HT1080 (cell line): ENCODE results near the gene HP. TPM values are rescaled to one million over a fixed set of nuclear protein-coding genes. Genes with fewer than 3 reads are reported as not detected.

Experiments
- DNase-seq: peaks from one replicate; pipeline ENCODE4 v3.0.0-alpha.2; 2015; ENCODE audit warnings: low read depth
- total RNA-seq: library from RNA; depleted of rRNA; stranded (reverse); fragments of >200 nt; shearing (Covaris generic); gene quantifications from 2 replicates; pipeline ENCODE4 v1.2.3, GENCODE V29; 2014; rRNA removed

Gene HP
- total RNA-seq, 1 experiment from 2014 or later, result not detected

DNA sequence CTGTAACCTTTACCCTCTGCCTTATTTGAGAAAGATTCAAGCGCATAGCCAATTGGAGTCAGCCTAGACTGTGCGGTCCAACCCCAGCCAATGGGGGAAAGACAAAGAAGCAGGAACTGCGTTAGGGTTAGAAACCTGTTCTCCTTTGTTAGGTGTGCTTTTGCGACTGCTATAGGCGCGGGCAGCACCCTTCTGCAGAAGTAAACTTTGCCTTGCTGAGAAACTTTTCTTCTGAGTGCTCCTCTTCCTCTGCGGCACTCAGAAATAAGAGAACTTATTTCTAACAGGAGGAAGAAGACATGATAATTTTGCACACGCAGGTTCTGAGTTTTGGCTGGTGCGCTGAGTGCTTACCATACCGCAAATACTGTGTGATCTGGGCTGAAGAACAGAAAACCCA, 30.1 kb downstream of the HP start:
- no peak for DNase-seq

DNA sequence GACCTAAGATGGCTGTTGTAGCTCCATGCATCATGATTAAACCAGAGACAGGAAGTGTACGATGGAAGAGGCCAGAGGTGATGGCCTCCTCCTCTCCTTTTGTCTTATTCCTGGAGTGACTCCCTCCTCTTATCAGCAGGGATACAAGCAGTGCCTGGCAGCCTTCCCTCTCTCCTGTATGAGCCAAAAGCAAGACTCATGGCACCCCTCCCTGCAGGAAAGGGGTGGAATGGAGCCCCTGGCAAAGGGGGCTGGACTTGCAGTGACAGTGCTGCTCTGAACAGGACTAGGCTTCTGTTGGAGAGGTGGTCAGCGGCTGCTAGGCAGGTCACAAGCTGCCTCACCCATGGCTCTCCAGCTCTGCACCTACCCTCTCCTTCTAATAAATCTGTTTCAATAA, 30.7 kb downstream of the HP start:
- no peak for DNase-seq

DNA sequence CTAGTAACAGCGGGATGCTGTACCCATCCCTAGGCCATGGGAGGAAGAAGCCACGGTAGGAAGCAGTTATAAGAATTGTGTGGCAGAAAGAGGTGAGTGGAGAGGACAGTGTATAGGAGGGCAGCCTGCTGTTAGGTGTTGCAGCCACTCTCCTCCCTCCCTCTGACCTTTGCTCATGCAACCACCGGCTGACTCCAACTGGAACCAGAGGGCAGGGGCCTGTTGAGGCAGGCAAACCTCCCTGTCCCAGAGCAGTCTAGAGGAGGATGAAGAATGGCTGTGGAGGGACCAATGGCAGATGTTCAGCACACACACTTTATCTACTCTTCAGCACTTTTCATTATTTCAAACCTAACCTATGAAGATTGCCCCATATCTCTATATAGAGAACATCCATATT, 36.9 kb downstream of the HP start:
- no peak for DNase-seq

DNA sequence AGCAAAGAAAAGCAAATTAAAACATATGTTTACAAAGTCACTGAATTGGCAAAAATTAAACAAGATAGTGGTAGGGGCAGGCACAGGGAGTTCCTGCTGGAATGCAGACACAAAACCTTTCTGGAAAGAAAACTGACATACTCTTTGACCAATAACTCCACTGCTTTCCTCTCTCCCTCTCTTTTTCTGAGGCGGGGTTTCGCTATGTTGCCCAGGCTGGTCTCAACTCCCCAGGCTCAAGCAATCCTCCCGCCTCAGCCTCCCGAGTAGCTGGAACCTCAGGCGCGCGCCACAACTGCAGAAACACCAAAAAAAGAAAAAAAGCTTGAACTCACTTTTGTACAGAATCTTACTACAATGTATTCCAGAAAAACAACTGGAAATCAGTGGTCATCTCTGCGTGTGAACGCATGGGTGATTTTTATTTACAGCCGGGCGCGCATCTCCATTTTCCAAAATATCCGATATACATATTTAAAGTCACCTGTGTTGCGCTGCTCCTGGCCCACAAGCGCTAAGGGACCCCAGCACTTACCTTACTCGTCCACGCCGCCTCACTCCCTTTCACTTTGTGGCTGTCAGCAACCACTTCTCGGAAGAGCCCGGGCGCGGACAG, 38.6 kb downstream of the HP start:
- peak; percentile 69 for DNase-seq

DNA sequence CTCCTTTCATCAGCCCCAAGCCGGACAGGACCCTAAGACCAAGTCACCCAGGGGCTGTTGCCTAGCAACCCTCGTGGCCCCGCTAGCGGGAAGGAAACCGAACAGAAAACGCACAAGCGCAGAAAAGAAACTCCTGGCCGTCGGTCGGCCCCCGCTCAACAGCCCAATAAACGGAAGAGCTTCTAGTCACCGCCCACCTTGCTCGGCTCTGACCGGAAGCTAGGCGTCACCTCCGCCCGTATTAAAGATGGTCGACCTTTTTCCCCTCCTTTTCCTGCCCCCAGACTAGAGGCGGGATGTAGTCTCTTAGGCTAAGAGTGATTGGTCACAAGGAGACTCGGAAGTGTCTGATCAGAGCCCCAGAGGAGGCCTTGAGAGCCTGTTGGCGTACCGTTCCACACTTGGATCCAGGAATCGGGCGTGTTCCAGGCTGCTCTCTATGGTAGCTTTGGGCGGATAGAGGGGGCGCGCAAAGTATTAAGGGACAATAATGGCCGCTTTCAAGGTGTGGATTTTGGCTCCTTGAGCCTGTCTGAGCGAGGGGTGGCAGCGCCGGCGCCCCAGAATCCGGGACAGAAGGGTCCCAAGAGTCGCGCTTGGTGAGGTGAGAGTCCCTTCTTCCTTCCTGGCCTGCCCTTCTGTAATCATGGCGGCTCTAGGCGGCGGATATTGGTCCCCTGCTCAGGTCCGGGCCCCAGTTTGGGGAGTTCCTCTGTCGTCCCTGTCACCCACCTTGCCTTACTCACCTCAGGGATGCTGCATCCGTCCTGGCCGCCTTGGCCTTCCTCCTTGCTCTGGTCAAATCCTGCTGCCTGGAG, 39.4 kb downstream of the HP start, which contains the start of the genes DHX38 and TXNL4B:
DHX38 (plus strand) TSS at position 400 of the 818 bp plus-strand sequence. CDS start 2,311 bp downstream, outside the sequence.
TXNL4B (minus strand) TSS at position 173 of the 818 bp plus-strand sequence. CDS start 2,871 bp downstream, outside the sequence.
- DNase-seq, result peak; percentile 99

DNA sequence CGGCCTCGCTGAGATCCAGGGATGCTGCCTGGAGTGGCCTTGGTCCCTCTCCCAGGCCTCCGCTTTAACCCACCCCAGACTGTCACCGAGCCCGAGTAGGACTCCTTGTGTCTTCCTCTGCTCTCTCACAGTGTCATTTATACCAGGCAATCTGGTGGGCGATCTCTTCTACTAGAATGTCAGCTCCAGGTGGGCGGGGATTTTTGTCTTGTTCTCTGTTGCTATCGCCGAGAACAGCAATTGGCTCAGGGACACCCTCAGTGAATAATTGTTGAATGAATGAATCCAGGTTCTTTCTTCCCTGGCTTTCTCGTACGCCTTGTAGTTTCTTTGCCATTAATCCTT, 39.9 kb downstream of the HP start:
- no peak for DNase-seq

DNA sequence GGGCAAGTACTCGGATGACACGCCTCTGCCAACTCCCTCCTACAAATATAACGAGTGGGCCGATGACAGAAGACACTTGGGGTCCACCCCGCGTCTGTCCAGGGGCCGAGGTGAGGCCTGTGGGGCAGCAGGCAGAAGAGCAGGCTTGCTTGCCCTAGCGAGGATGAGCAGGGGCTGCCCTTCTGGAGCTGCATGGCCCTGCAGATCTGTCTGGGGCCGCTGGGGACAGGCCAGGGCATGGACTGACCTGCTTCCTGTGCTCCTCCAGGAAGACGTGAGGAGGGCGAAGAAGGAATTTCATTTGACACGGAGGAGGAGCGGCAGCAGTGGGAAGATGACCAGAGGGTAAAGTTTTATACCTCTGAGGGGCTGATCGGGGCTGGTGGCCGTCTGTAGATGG, 44.6 kb downstream of the HP start:
- peak; percentile 8 for DNase-seq

DNA sequence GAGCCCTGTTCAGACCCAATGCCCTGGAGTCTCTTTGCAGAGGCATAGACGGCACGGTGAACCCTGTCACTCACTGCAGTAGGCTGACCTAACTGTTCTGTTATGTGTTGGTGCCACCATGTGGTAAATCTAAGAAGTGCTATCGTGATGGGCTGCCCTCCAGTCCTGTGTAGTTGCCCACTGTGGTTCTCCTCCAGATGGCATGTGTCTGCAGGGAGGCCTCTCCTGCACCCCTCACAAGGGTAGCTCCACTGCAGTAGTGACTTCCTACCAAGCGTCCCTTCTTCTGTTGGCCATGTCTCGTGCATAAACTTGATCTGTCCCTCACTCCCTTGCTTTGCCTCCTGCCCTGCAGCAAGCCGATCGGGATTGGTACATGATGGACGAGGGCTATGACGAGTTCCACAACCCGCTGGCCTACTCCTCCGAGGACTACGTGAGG, 45.1 kb downstream of the HP start:
- peak; percentile 62 for DNase-seq

DNA sequence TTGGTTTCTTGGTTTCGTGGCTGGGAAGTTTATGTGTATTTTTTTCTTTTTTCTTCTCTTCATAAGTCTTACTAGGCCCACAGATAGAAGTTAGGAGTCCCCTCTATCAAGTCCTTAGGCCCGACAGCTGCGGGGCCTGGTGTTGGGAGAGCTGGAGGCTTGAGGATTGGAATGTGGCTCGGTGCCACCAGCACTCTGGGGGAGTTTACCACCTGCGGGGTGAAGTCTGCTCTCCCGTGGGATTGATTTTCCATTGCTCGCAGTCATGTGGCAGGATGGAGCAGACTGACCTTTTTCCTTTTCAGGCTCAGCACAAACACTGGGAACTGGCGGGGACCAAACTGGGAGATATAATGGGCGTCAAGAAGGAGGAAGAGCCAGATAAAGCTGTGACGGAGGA, 46.9 kb downstream of the HP start:
- no peak for DNase-seq

DNA sequence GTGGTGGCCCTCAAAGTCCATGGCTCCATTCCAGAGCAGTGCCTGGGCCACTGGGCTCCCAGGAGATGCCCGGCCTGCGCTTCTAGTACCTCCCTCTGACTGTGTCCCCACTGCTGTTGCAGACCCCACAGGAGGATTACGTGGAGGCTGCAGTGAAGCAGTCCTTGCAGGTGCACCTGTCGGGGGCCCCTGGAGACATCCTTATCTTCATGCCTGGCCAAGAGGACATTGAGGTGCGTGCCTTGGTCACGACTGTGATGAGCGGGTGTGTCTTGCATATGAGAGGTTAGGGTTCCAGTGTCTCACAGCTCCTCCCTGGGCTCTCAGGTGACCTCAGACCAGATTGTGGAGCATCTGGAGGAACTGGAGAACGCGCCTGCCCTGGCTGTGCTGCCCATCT, 50.6 kb downstream of the HP start:
- DNase-seq, result no peak

DNA sequence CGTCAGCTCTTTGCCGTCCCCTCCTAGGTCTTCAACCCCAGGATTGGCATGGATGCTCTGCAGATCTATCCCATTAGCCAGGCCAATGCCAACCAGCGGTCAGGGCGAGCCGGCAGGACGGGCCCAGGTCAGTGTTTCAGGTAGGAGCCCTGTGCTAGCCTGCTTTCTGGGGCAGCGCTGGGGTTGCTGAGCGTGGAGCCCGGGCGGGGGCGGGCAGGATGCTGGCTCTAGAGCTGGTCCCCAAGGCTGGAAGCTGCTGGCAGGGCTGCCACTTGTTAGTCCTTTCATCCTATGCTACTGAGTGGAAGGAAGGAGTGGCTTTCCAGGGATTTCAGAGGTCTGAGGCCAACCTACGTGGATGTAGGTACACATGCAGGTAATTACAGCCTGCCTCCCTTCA, 51.7 kb downstream of the HP start:
- DNase-seq, result no peak

DNA sequence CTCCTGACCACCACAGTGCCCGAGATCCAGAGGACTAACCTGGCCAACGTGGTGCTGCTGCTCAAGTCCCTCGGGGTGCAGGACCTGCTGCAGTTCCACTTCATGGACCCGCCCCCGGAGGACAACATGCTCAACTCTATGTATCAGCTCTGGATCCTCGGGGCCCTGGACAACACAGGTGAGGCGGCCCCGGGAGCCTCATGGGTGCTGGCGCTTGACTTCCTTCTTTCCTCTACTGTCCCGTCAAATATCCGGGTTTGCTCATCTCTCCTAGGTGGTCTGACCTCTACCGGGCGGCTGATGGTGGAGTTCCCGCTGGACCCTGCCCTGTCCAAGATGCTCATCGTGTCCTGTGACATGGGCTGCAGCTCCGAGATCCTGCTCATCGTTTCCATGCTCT, 53.1 kb downstream of the HP start:
- DNase-seq, result no peak

DNA sequence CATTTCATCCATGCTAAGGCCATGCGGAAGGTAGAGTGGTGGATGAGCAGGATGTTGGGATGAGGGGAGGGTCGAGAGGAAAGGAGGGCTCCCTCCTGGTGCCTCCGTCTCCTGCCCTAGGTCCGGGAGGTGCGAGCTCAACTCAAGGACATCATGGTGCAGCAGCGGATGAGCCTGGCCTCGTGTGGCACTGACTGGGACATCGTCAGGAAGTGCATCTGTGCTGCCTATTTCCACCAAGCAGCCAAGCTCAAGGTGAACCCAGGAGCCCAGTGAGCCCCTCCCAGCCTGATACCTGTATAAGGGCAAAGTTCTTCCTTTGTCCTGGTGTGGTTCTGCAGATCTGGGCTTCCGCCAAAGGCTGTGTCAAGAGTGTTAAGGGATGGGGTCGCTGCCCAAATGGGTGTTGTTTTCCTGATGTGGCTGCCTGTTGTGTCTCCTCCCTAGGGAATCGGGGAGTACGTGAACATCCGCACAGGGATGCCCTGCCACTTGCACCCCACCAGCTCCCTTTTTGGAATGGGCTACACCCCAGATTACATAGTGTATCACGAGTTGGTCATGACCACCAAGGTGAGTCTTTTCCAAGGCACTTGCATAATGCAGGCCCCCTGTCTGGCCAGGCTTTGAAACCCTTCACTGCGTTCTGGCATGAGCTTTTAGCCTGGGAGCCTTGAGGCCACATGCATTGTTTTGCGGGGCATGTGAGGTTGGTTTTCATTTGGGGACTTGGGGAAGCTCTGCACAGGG, 54.2 kb downstream of the HP start:
- no peak for DNase-seq

DNA sequence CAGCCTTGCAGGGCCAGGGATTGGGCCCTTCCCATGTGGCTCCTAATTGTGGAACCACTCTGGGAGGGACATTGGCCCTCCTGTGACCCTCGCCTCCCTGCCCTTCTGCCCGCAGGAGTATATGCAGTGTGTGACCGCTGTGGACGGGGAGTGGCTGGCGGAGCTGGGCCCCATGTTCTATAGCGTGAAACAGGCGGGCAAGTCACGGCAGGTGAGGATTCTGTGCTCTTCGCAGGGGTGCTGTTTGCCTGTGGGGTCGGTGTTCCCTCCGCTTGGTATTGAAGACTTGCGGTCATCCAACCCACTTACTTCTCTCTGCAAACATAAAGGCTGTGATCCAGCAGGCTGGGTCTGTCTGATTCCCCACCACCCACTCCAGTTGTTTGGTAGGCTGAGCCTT, 55.0 kb downstream of the HP start:
- no peak for DNase-seq

DNA sequence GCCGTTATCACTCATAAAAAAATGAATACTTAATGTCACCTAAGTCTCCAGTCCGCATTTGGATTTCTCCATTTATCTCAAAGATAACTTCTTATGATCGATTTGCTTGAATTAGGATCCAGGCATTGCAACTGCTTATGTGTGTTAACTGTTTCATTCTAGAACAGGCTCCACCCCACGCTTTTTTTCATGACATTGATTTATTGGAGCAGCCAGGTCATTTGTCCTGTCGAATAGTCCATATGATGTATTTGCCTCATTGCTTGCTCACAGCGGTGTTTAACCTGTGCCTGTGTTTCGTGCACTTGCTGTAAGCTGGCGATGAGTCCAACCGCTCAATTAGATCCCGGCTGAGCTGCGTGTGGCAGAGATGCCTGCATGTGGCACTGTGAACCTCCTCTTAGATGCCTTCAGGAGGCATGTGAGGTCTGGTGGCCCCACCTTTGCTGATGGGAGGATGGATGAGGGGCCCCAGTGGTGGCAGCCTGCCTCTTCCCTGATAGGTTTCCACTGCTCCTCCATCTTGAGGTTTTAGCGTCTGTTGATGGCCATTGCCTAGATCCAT, 55.7 kb downstream of the HP start:
- no peak for DNase-seq

Other genes starting within 250 kb of the HP start
- gene AP1G1, start 245.7 kb upstream of the HP start, total RNA-seq, result 36.7 and 53.4 TPM in 2 replicates
- gene ATXN1L, start 208.5 kb upstream of the HP start, total RNA-seq, result 6.5 and 7.8 TPM in 2 replicates
- gene ZNF821, start 170.3 kb upstream of the HP start, total RNA-seq, result 5.6 and 5.8 TPM in 2 replicates
- gene IST1, start 159.0 kb upstream of the HP start, total RNA-seq, result 107 and 116 TPM in 2 replicates
- gene PKD1L3, start 54.1 kb upstream of the HP start, total RNA-seq, result not detected in 2 replicates
- gene DHODH, start 45.8 kb upstream of the HP start, total RNA-seq, result 10.3 and 14.6 TPM in 2 replicates
- not detected in 2 replicates for gene HPR, start 8.7 kb downstream of the HP start, total RNA-seq
- gene TXNL4B, start 39.1 kb downstream of the HP start, total RNA-seq, result 12.7 and 14.4 TPM in 2 replicates
- gene DHX38, start 39.3 kb downstream of the HP start, total RNA-seq, result 61.7 and 66.2 TPM in 2 replicates
- gene PMFBP1, start 117.7 kb downstream of the HP start, total RNA-seq, result 0.03 TPM in 1 of 2 replicates, not detected in the other